Activated CD8-positive, alpha-beta T cell treated with anti-CD3 and anti-CD28 coated beads for 36 hours (primary cell): ENCODE data around the gene RUVBL1. TPM values are rescaled to one million over a fixed set of nuclear protein-coding genes. Genes with fewer than 3 reads are reported as not detected.

Experiments used
- ATAC-seq: fragments of 200-7000 bp; cut with Tn5 transposase; one replicate; pipeline ENCODE4 v1.10.0; 2021; ENCODE audit warnings: mild to moderate bottlenecking, moderate library complexity
- CTCF ChIA-PET: fragments of 350-600 bp; sonication (Branson Sonifier 250); formaldehyde crosslinking; loops from one replicate; lab custom pipeline; 2021; ENCODE audit warnings: antibody characterized with exemption; lab: Charles Lee
- POLR2A ChIA-PET: fragments of 350-600 bp; sonication (Branson Sonifier 250); formaldehyde crosslinking; loops from one replicate; lab custom pipeline; 2021; ENCODE audit warnings: antibody characterized with exemption; lab: Charles Lee
- DNase-seq: peaks from one replicate; pipeline ENCODE4 v3.0.0-alpha.2; 2020
- H3K27ac Mint-ChIP-seq: one replicate; pipeline ENCODE4 v1.8.0; 2021; ENCODE audit warnings: mild to moderate bottlenecking, mixed read lengths
- H3K27me3 Mint-ChIP-seq: one replicate; pipeline ENCODE4 v1.8.0; 2021; ENCODE audit warnings: mixed read lengths
- H3K36me3 Mint-ChIP-seq: one replicate; pipeline ENCODE4 v1.8.0; 2021; ENCODE audit warnings: low read depth, mixed read lengths
- H3K4me1 Mint-ChIP-seq: one replicate; pipeline ENCODE4 v1.8.0; 2021; ENCODE audit warnings: low read depth, mixed read lengths
- H3K4me3 Mint-ChIP-seq: one replicate; pipeline ENCODE4 v1.8.0; 2021; ENCODE audit warnings: mild to moderate bottlenecking, moderate library complexity, mixed read lengths
- H3K9me3 Mint-ChIP-seq: one replicate; pipeline ENCODE4 v1.8.0; 2021; ENCODE audit warnings: mixed read lengths
- CTCF ChIP-seq: fragments of 200-600 bp; IDR thresholded peaks from one replicate; pipeline ENCODE4 v1.8.0; 2022; ENCODE audit warnings: antibody characterized with exemption, mild to moderate bottlenecking
- intact Hi-C: fragments of 100-400 bp; cut with micrococcal nuclease; formaldehyde crosslinking; loops from one replicate; pipeline ENCODE4 v1.10.0; 2022
- total RNA-seq, 2 experiments: library from RNA; stranded (reverse); gene quantifications; one replicate each; pipeline ENCODE4 v1.2.3, GENCODE V29; 2021

RUVBL1 gene
- total RNA-seq, 2 experiments from 2014 or later = 99.0 to 99.5 TPM

- no peak for TF ChIP-seq CTCF
- no peak overlapping the region for H3K4me3 Mint-ChIP-seq
- intact Hi-C loops = no loop called here
Measured at GRCh38 chr3:128036119-128036518, 87.5 kb downstream of the RUVBL1 start.

DNA sequence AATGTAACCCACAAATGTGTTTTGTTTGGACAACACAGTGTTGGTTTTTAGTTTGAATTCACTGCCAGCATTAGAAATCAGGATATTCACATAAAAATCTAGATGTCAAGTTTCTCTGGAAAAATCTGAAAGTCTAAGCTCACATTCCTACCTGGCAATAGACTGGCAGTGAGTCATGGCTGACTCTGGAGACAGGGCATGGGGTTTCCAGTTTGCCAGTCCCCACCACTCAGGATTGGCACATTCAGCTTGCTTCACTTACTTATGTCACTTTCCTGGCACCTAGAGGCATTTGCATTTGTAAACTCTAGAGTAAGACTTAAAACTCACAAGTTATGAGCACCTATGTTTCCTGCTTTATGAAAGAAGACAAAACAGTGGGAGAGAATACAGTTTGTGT lies 90.5 kb downstream of the RUVBL1 start:
- ChIA-PET CTCF (interaction anchor here (1.2 kb wide), 2 partner anchors 9 to 35 kb away, joined by 3 to 4 read pairs; no protein-coding TSS in a partner anchor), POLR2A (interaction anchor here (0.7 to 1.0 kb wide), 2 partner anchors 8 to 348 kb away, joined by 3 to 4 read pairs; no protein-coding TSS in a partner anchor)
- no peaks in the 10 kb centered on the region for H3K9me3 Mint-ChIP-seq
- intact Hi-C loops = no loop called here
- no peak overlapping the region for H3K4me3 Mint-ChIP-seq
- H3K27me3 Mint-ChIP-seq = peaks cover 4% of the 10 kb centered on the region
- no peak for TF ChIP-seq CTCF
- H3K36me3 Mint-ChIP-seq = no peaks in the 10 kb centered on the region
- no peak overlapping the region for H3K27ac Mint-ChIP-seq
- ATAC-seq = no peak
- no peak for DNase-seq
- no peaks in the 10 kb centered on the region for H3K4me1 Mint-ChIP-seq

More at GRCh38 chr3:128036119-128036518, 87.5 kb downstream of the RUVBL1 start:
- peaks cover 4% of the 10 kb centered on the region for H3K27me3 Mint-ChIP-seq
- H3K27ac Mint-ChIP-seq = no peak overlapping the region
- no peaks in the 10 kb centered on the region for H3K9me3 Mint-ChIP-seq
- ChIA-PET CTCF (interaction anchor here (1.3 kb wide), 1 partner anchor 12 kb away, joined by 3 read pairs; no protein-coding TSS in a partner anchor), POLR2A (no interaction called here)
- H3K36me3 Mint-ChIP-seq = no peaks in the 10 kb centered on the region
- ATAC-seq = no peak
- no peak for DNase-seq
- H3K4me1 Mint-ChIP-seq = no peaks in the 10 kb centered on the region

Other genes starting within 250 kb of the RUVBL1 start
- gene KBTBD12, start 208.6 kb downstream of the RUVBL1 start, total RNA-seq = not detected
- gene SEC61A1, start 71.4 kb downstream of the RUVBL1 start, total RNA-seq = 100 to 1,000 TPM; 107 to 116 TPM
- 10 to 100 TPM; 19.2 to 19.6 TPM for gene EEFSEC, start 29.7 kb upstream of the RUVBL1 start, total RNA-seq